Lower lobe of right lung (tissue), 2 donors: ENCODE measurements around the gene DIPK1B. TPM values are rescaled to one million over a fixed set of nuclear protein-coding genes. Genes with fewer than 3 reads are reported as not detected.

Experiments
- ATAC-seq, 2 donors: fragments of 200-7000 bp; cut with Tn5 transposase; one replicate each; pipeline ENCODE4 v1.9.1; 2020 to 2022; ENCODE audit warnings: mild to moderate bottlenecking in 2 of 2, moderate library complexity in 2 of 2
- DNase-seq: peaks from one replicate; pipeline ENCODE4 v3.0.0-alpha.2; 2020
- H3K27ac ChIP-seq: fragments of 200-600 bp; one replicate; pipeline ENCODE4 v1.8.0; 2022
- H3K27me3 ChIP-seq: fragments of 200-600 bp; one replicate; pipeline ENCODE4 v1.8.0; 2022; ENCODE audit warnings: low read depth
- H3K36me3 ChIP-seq: fragments of 200-600 bp; one replicate; pipeline ENCODE4 v1.8.0; 2022; ENCODE audit warnings: mild to moderate bottlenecking
- H3K4me1 ChIP-seq: fragments of 200-600 bp; one replicate; pipeline ENCODE4 v1.8.0; 2022
- H3K4me3 ChIP-seq: fragments of 200-600 bp; one replicate; pipeline ENCODE4 v1.8.0; 2022; ENCODE audit warnings: mild to moderate bottlenecking
- H3K9me3 ChIP-seq: fragments of 200-600 bp; one replicate; pipeline ENCODE4 v1.8.0; 2022
- CTCF ChIP-seq: fragments of 200-600 bp; IDR thresholded peaks from one replicate; pipeline ENCODE4 v1.8.0; 2022; ENCODE audit warnings: antibody characterized with exemption, mild to moderate bottlenecking
- intact Hi-C: fragments of 100-400 bp; cut with DNase I; formaldehyde crosslinking; loops from one replicate; pipeline ENCODE4 v1.11.0; 2022
- total RNA-seq: library from RNA; stranded (reverse); fragmentation: NEBNext Ultra II Directional; extraction: Animal tissue kit (Norgen Biotek cat#: 25700); gene quantifications from one replicate; pipeline ENCODE4 v1.2.1, GENCODE V29; 2021
- donor health status: DM: no; HTN: yes; CAD: no; lungs with severe emphysema.

Gene DIPK1B
- total RNA-seq, 1 donor from 2014 or later: 15.1 TPM

- no peak for TF ChIP-seq CTCF
- Histone ChIP-seq H3K4me3 (no peak overlapping the region), H3K9me3 (no peaks in the 10 kb centered on the region), H3K27me3 (no peaks in the 10 kb centered on the region), H3K27ac (peak overlapping the region; percentile 62), H3K4me1 (peaks cover 71% of the 10 kb centered on the region), H3K36me3 (no peaks in the 10 kb centered on the region)
- DNase-seq: peak; percentile 79
- peak; percentile 75 to 80 for ATAC-seq
- intact Hi-C loops: no loop called here
Observed at GRCh38 chr9:136693490-136694162, 18.7 kb upstream of the DIPK1B start.

GRCh38 chr9:136694163-136694871, 18.1 kb upstream of the DIPK1B start:
- ATAC-seq (peak; percentile 81 to 82), DNase-seq (peak; percentile 84)
- intact Hi-C loops: no loop called here

GRCh38 chr9:136694872-136695247, 17.5 kb upstream of the DIPK1B start:
- Histone ChIP-seq H3K9me3 (no peaks in the 10 kb centered on the region), H3K27ac (peak overlapping the region; percentile 69), H3K36me3 (no peaks in the 10 kb centered on the region), H3K4me1 (peaks cover 58% of the 10 kb centered on the region), H3K27me3 (no peaks in the 10 kb centered on the region), H3K4me3 (no peak overlapping the region)
- no peak for TF ChIP-seq CTCF
- intact Hi-C loops: no loop called here
- no peak for ATAC-seq
- DNase-seq: no peak

More at GRCh38 chr9:136694163-136694871, 18.1 kb upstream of the DIPK1B start:
- no peaks in the 10 kb centered on the region for H3K9me3 ChIP-seq
- peak overlapping the region; percentile 62 for H3K27ac ChIP-seq
- peaks cover 64% of the 10 kb centered on the region for H3K4me1 ChIP-seq
- no peaks in the 10 kb centered on the region for H3K27me3 ChIP-seq
- TF ChIP-seq CTCF: peak; percentile 85
- H3K4me3 ChIP-seq: no peak overlapping the region
- no peaks in the 10 kb centered on the region for H3K36me3 ChIP-seq

- no peak for TF ChIP-seq CTCF
- H3K36me3 ChIP-seq: no peaks in the 10 kb centered on the region
- DNase-seq: peak; percentile 87
- H3K4me1 ChIP-seq: peaks cover 55% of the 10 kb centered on the region
- H3K4me3 ChIP-seq: no peak overlapping the region
- H3K27ac ChIP-seq: peak overlapping the region; percentile 69
- peak; percentile 75 to 77 for ATAC-seq
- intact Hi-C loops: no loop called here
- no peaks in the 10 kb centered on the region for H3K9me3 ChIP-seq
- H3K27me3 ChIP-seq: peaks cover 5% of the 10 kb centered on the region
Observed at GRCh38 chr9:136695435-136695895, 16.9 kb upstream of the DIPK1B start.

GRCh38 chr9:136695955-136696354, 16.4 kb upstream of the DIPK1B start:
- no peak for DNase-seq
- TF ChIP-seq CTCF: no peak
- intact Hi-C loops: no loop called here
- Histone ChIP-seq H3K4me1 (peaks cover 55% of the 10 kb centered on the region), H3K36me3 (no peaks in the 10 kb centered on the region), H3K27me3 (peaks cover 10% of the 10 kb centered on the region), H3K27ac (peak overlapping the region; percentile 69), H3K4me3 (no peak overlapping the region), H3K9me3 (no peaks in the 10 kb centered on the region)
- no peak for ATAC-seq
